Neuronal stem cell (in vitro differentiated cells): Measurements from ENCODE around the gene ICOS.

Experiments used
- DNase-seq: peaks from one replicate; pipeline ENCODE4 v3.0.0-alpha.2; 2013; ENCODE audit warnings: low spot score
- H2AFZ ChIP-seq: one replicate; pipeline ENCODE4 v1.6.1; 2013; ENCODE audit warnings: mild to moderate bottlenecking, low read length, inconsistent platforms
- H2AK5ac ChIP-seq: 2 replicates; pipeline ENCODE4 v1.6.1; 2013; ENCODE audit warnings: low read depth, mild to moderate bottlenecking, inconsistent platforms, low read length, moderate library complexity, mixed read lengths
- H2BK120ac ChIP-seq: 2 replicates; pipeline ENCODE4 v1.6.1; 2013; ENCODE audit warnings: low read depth, mild to moderate bottlenecking, inconsistent platforms, low read length, moderate library complexity, mixed read lengths
- H2BK12ac ChIP-seq: one replicate; pipeline ENCODE4 v1.6.1; 2013; ENCODE audit warnings: low read length, inconsistent platforms
- H2BK15ac ChIP-seq: 2 replicates; pipeline ENCODE4 v1.6.1; 2013; ENCODE audit warnings: mild to moderate bottlenecking, low read length, inconsistent platforms, mixed read lengths
- H2BK5ac ChIP-seq: one replicate; pipeline ENCODE4 v1.6.1; 2013; ENCODE audit warnings: inconsistent platforms, mild to moderate bottlenecking, low read length, moderate library complexity
- H3K14ac ChIP-seq: one replicate; pipeline ENCODE4 v1.6.1; 2013; ENCODE audit warnings: low read length, inconsistent platforms
- H3K18ac ChIP-seq: 2 replicates; pipeline ENCODE4 v1.6.1; 2013; ENCODE audit warnings: low read length, inconsistent platforms
- H3K23ac ChIP-seq: 2 replicates; pipeline ENCODE4 v1.6.1; 2013; ENCODE audit warnings: low read depth, mild to moderate bottlenecking, mixed read lengths, low read length, inconsistent platforms; ENCODE audit not compliant: poor library complexity
- H3K27ac ChIP-seq: replicated peaks from 3 replicates; pipeline ENCODE4 v1.5.1; 2013; ENCODE audit warnings: low read length, inconsistent platforms
- H3K27me3 ChIP-seq, 3 experiments: 2 replicates each; pipeline ENCODE4 v1.6.1; 2013; ENCODE audit warnings: low read length in 3 of 3, mild to moderate bottlenecking in 2 of 3, inconsistent platforms in 1 of 3, low read depth in 1 of 3, mixed read lengths in 1 of 3, moderate library complexity in 1 of 3; ENCODE audit not compliant: control insufficient read depth in 3 of 3, insufficient read depth in 3 of 3
- H3K36me3 ChIP-seq, 2 donors: replicated peaks in 1 of 2; 2 replicates each; pipeline ENCODE4 v1.6.1; 2013; ENCODE audit warnings: low read length in 2 of 2; ENCODE audit not compliant: control insufficient read depth in 2 of 2, insufficient read depth in 2 of 2
- H3K4ac ChIP-seq: 2 replicates; pipeline ENCODE4 v1.6.1; 2013; ENCODE audit warnings: inconsistent platforms, mild to moderate bottlenecking, low read length, moderate library complexity
- H3K4me1 ChIP-seq, 2 donors: 1 replicate in 1 of 2; 2 replicates in 1 of 2; pipeline ENCODE4 v1.6.1; 2013; ENCODE audit warnings: low read length in 2 of 2, low read depth in 1 of 2; ENCODE audit not compliant: control insufficient read depth in 2 of 2, insufficient read depth in 1 of 2
- H3K4me2 ChIP-seq: one replicate; pipeline ENCODE4 v1.6.1; 2013; ENCODE audit warnings: mild to moderate bottlenecking, low read length, inconsistent platforms; ENCODE audit not compliant: insufficient read depth, poor library complexity, severe bottlenecking
- H3K4me3 ChIP-seq, 2 donors: 2 replicates each; pipeline ENCODE4 v1.5.1; 2013; ENCODE audit warnings: low read length in 2 of 2, mild to moderate bottlenecking in 2 of 2, inconsistent platforms in 1 of 2, moderate library complexity in 1 of 2
- H3K79me1 ChIP-seq: one replicate; pipeline ENCODE4 v1.6.1; 2013; ENCODE audit warnings: low read depth, mild to moderate bottlenecking, inconsistent platforms, low read length, moderate library complexity
- H3K9ac ChIP-seq: one replicate; pipeline ENCODE4 v1.6.1; 2013; ENCODE audit warnings: mild to moderate bottlenecking, low read depth, low read length, inconsistent platforms; ENCODE audit not compliant: poor library complexity
- H3K9me3 ChIP-seq, 2 donors: replicated peaks in 1 of 2; 2 replicates each; pipeline versions ENCODE3 to v1.6.1; 2013; ENCODE audit warnings: low read length in 2 of 2, mild to moderate bottlenecking in 2 of 2, inconsistent platforms in 1 of 2, low read depth in 1 of 2, mixed read lengths in 1 of 2, moderate library complexity in 1 of 2; ENCODE audit not compliant: control insufficient read depth in 2 of 2, insufficient read depth in 1 of 2
- H4K8ac ChIP-seq: one replicate; pipeline ENCODE4 v1.6.1; 2013; ENCODE audit warnings: low read depth, mild to moderate bottlenecking, inconsistent platforms, low read length, moderate library complexity
- H4K91ac ChIP-seq: one replicate; pipeline ENCODE4 v1.6.1; 2013; ENCODE audit warnings: low read length, low read depth, mild to moderate bottlenecking, inconsistent platforms; ENCODE audit not compliant: poor library complexity
- WGBS, 2 donors: extraction: QIAGEN DNeasy Blood & Tissue Kit; methylation state at CpG; one replicate each; pipeline ENCODE4 v1.1.7; 2013; ENCODE audit warnings: missing lambda C conversion rate in 2 of 2, mixed read lengths in 1 of 2; ENCODE audit not compliant: insufficient read length in 2 of 2, insufficient replicate concordance in 1 of 2; ENCODE audit errors: extremely low coverage in 2 of 2; 5-methylcytosine and 5-hydroxymethylcytosine counted together

The ICOS gene

DNA sequence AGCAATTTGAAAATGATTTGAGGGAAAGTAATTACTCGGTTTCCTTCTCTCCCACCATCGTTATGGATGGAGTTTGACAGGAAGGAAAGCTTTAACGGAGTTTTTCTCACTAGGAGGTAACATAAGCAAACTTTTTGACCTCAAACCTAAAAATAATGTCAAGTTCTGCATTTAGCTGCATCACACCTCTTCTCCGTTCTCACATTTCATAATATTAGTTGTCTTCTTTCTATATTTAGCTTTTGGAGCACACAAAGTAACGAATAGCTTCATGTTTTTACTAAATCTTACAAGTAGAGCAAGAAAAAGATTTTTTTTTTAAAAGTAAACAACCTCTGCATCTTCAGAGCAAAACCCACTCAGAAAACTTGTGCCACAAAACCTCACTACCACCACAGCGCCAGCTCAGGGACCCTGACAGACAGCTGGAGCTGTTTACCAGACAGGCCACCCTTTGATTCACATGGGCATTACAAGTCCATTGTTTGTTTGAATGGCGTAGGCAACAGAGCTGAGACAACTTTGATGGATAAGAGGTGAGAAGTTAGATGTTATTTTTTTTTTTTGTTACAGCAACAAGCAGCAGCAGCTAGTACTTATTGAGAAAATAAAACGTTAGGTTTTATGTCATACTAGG lies 21.9 kb upstream of the ICOS start:
- Histone ChIP-seq H2BK120ac (no peak overlapping the region), H3K23ac (no peak overlapping the region), H3K27me3 (peaks cover 0 to 5% (median 0%) of the 10 kb centered on the region in 3 experiments), H3K4me1 (no peaks in the 10 kb centered on the region), H2AFZ (no peak overlapping the region), H2BK15ac (no peak overlapping the region), H3K9me3 (no peaks in the 10 kb centered on the region), H3K4me3 (no peak overlapping the region), H3K4me2 (no peak overlapping the region), H2AK5ac (no peak overlapping the region), H3K36me3 (no peaks in the 10 kb centered on the region), H3K27ac (no peak overlapping the region), H3K9ac (no peak overlapping the region), H4K91ac (no peak overlapping the region), H4K8ac (no peak overlapping the region), H3K79me1 (no peaks in the 10 kb centered on the region), H2BK5ac (no peak overlapping the region), H3K18ac (no peak overlapping the region), H3K4ac (no peak overlapping the region), H2BK12ac (no peak overlapping the region), H3K14ac (no peak overlapping the region)
- no CpG with 5 or more reads among the region's 8 CpGs for WGBS, 2 donors
- no peak for DNase-seq

DNA sequence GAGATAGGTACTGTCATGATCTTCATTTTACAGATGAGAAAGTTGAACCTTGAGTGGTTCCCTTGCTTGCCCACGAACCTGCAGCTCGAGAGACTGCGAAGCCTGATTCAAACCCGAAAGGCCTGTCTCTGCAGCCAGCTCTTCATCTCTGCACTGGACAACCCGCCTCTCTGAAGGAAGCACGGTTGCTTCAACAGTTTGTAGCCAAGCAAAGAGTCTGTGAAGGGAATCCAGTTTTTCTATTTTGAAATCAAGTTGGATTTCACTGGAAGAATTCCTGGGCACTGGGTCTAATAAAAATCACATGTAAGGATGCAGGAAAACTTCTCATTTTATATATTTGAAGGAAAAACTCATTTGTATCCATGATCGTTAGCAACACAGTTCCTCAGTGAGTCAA lies 21.3 kb upstream of the ICOS start:
- no CpG with 5 or more reads among the region's 7 CpGs for WGBS, 2 donors
- no peak overlapping the region for H3K14ac ChIP-seq
- H3K27me3 ChIP-seq, result peaks cover 0 to 5% (median 0%) of the 10 kb centered on the region in 3 experiments
- no peak overlapping the region for H2BK120ac ChIP-seq
- H2AFZ ChIP-seq, result no peak overlapping the region
- no peaks in the 10 kb centered on the region for H3K4me1 ChIP-seq
- H3K79me1 ChIP-seq, result no peaks in the 10 kb centered on the region
- H2AK5ac ChIP-seq, result no peak overlapping the region
- H4K91ac ChIP-seq, result no peak overlapping the region
- DNase-seq, result no peak
- H3K9ac ChIP-seq, result no peak overlapping the region
- H3K4ac ChIP-seq, result no peak overlapping the region
- no peak overlapping the region for H3K4me2 ChIP-seq
- no peak overlapping the region for H2BK12ac ChIP-seq
- no peak overlapping the region for H3K23ac ChIP-seq
- no peak overlapping the region for H3K18ac ChIP-seq
- no peak overlapping the region for H3K4me3 ChIP-seq
- H3K27ac ChIP-seq, result no peak overlapping the region
- H3K36me3 ChIP-seq, result no peaks in the 10 kb centered on the region
- H4K8ac ChIP-seq, result no peak overlapping the region
- H2BK5ac ChIP-seq, result no peak overlapping the region
- H2BK15ac ChIP-seq, result no peak overlapping the region
- no peaks in the 10 kb centered on the region for H3K9me3 ChIP-seq

DNA sequence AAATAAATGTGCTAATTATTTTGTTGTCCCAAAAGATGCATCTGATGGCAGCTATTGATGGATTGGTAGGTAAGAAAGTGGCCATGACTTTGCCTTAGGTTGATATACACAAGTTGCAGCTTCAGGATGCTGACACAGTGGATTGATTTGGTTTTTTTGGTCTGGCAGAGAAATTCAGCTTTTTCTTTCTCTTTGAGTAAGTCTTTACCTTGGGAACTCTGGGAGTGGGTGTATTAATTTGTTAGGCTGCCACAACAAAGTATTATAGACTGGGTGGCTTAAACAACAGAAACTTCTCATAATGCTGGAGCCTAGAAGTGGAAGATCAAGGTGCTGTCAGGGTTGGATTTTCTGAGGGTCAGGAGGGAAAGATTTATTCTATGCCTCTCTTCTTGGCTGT lies 19.8 kb upstream of the ICOS start:
- Histone ChIP-seq H3K18ac (no peak overlapping the region), H2BK15ac (no peak overlapping the region), H2BK12ac (no peak overlapping the region), H3K4me3 (no peak overlapping the region), H3K79me1 (no peaks in the 10 kb centered on the region), H3K9ac (no peak overlapping the region), H3K4me2 (no peak overlapping the region), H3K27ac (no peak overlapping the region), H2BK120ac (no peak overlapping the region), H2AK5ac (no peak overlapping the region), H2AFZ (no peak overlapping the region), H2BK5ac (no peak overlapping the region), H4K8ac (no peak overlapping the region), H3K4me1 (no peaks in the 10 kb centered on the region), H3K14ac (no peak overlapping the region), H3K23ac (no peak overlapping the region), H3K36me3 (no peaks in the 10 kb centered on the region), H3K4ac (no peak overlapping the region), H4K91ac (no peak overlapping the region), H3K27me3 (peaks cover 0 to 5% (median 0%) of the 10 kb centered on the region in 3 experiments), H3K9me3 (no peaks in the 10 kb centered on the region)
- no peak for DNase-seq

DNA sequence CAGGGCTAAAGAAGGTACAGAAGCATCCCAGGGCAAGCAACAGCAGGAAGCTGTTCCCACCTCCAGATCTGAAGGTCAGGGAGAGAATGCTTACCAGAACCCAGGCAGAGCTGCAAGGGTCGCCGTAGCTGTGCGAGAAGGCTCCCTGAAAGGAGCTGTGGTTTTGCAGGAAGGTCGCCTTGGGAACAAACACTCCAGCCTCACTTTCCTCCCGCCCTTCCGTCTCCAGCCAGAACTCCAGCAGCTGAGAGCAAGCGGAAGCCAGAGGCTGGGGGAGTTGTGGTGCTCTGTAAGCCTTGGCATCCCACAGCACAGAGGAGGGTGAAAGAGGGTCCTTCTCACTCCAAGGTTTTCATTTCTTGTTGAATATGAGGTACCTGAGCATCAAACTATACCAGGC lies 18.3 kb upstream of the ICOS start:
- H3K9me3 ChIP-seq, result no peaks in the 10 kb centered on the region
- H2BK15ac ChIP-seq, result no peak overlapping the region
- H3K18ac ChIP-seq, result no peak overlapping the region
- no peaks in the 10 kb centered on the region for H3K36me3 ChIP-seq
- no peaks in the 10 kb centered on the region for H3K79me1 ChIP-seq
- H2BK120ac ChIP-seq, result no peak overlapping the region
- H3K27me3 ChIP-seq, result peaks cover 0 to 5% (median 0%) of the 10 kb centered on the region in 3 experiments
- H2AFZ ChIP-seq, result no peak overlapping the region
- H4K91ac ChIP-seq, result no peak overlapping the region
- no peak overlapping the region for H3K4me2 ChIP-seq
- no CpG with 5 or more reads among the region's 7 CpGs for WGBS, 2 donors
- no peak overlapping the region for H2AK5ac ChIP-seq
- no peak overlapping the region for H3K27ac ChIP-seq
- H4K8ac ChIP-seq, result no peak overlapping the region
- no peaks in the 10 kb centered on the region for H3K4me1 ChIP-seq
- no peak overlapping the region for H2BK12ac ChIP-seq
- H3K9ac ChIP-seq, result no peak overlapping the region
- H3K23ac ChIP-seq, result no peak overlapping the region
- H2BK5ac ChIP-seq, result no peak overlapping the region
- no peak overlapping the region for H3K4ac ChIP-seq
- DNase-seq, result no peak
- no peak overlapping the region for H3K4me3 ChIP-seq
- no peak overlapping the region for H3K14ac ChIP-seq
